HepG2 (cell line): ENCODE measurements around the gene THBS1. TPM values are rescaled to one million over a fixed set of nuclear protein-coding genes. Genes with fewer than 3 reads are reported as not detected.

Experiments used
- ADNP ChIP-seq: sonication (generic); formaldehyde crosslinking; IDR thresholded peaks from 2 replicates; pipeline ENCODE4 v1.4.0; 2020; ENCODE audit warnings: missing genetic modification reagents
- ATF2 ChIP-seq: sonication (generic); formaldehyde crosslinking; IDR thresholded peaks from 2 replicates; pipeline ENCODE4 v1.4.0; 2020; ENCODE audit warnings: missing genetic modification reagents
- BORCS8-MEF2B ChIP-seq: sonication (generic); formaldehyde crosslinking; IDR thresholded peaks from 2 replicates; pipeline ENCODE4 v1.8.0; 2022; ENCODE audit warnings: mild to moderate bottlenecking, missing genetic modification reagents
- E2F1 ChIP-seq: sonication (generic); formaldehyde crosslinking; IDR thresholded peaks from 2 replicates; pipeline ENCODE4 v1.5.0; 2020; ENCODE audit warnings: missing genetic modification reagents
- FOXC1 ChIP-seq: sonication (generic); formaldehyde crosslinking; IDR thresholded peaks from 2 replicates; pipeline ENCODE4 v1.8.0; 2022; ENCODE audit warnings: mild to moderate bottlenecking, missing genetic modification reagents, borderline replicate concordance
- GATA4 ChIP-seq: sonication (generic); IDR thresholded peaks from 2 replicates; pipeline ENCODE4 v1.6.1; 2016; ENCODE audit warnings: antibody characterized with exemption, low read depth, borderline replicate concordance
- IKZF5 ChIP-seq: IDR thresholded peaks from 2 replicates; pipeline ENCODE4 v1.6.1; 2018; ENCODE audit warnings: missing genetic modification reagents, mild to moderate bottlenecking, missing compliant biosample characterization
- NFKB2 ChIP-seq: sonication (generic); formaldehyde crosslinking; IDR thresholded peaks from 2 replicates; pipeline ENCODE4 v1.4.0; 2020; ENCODE audit warnings: missing genetic modification reagents, borderline replicate concordance
- POLR2AphosphoS5 ChIP-seq: IDR thresholded peaks from 2 replicates; pipeline ENCODE4 v1.6.1; 2012; ENCODE audit warnings: low read depth, low read length
- RFXAP ChIP-seq: sonication (generic); formaldehyde crosslinking; IDR thresholded peaks from 2 replicates; pipeline ENCODE4 v1.4.0; 2020; ENCODE audit warnings: missing genetic modification reagents, borderline replicate concordance
- SIX1 ChIP-seq: sonication (generic); formaldehyde crosslinking; IDR thresholded peaks from 2 replicates; pipeline ENCODE4 v1.4.0; 2020; ENCODE audit warnings: missing genetic modification reagents, borderline replicate concordance
- TCF7 ChIP-seq: sonication (generic); IDR thresholded peaks from 2 replicates; pipeline ENCODE4 v1.6.1; 2016; ENCODE audit warnings: antibody characterized with exemption, low read depth
- ZBTB2 ChIP-seq: sonication (generic); formaldehyde crosslinking; IDR thresholded peaks from 2 replicates; pipeline ENCODE4 v1.8.0; 2022; ENCODE audit warnings: low read depth, missing genetic modification reagents
- ZNF326 ChIP-seq: sonication (generic); formaldehyde crosslinking; IDR thresholded peaks from 2 replicates; pipeline ENCODE4 v1.4.0; 2020; ENCODE audit warnings: missing genetic modification reagents, borderline replicate concordance
- ZNF615 ChIP-seq: sonication (generic); formaldehyde crosslinking; IDR thresholded peaks from 2 replicates; pipeline ENCODE4 v1.5.0; 2020; ENCODE audit warnings: mild to moderate bottlenecking, missing genetic modification reagents, borderline replicate concordance
- ZNF616 ChIP-seq: sonication (generic); formaldehyde crosslinking; IDR thresholded peaks from 2 replicates; pipeline ENCODE4 v1.5.0; 2020; ENCODE audit warnings: low read depth, mild to moderate bottlenecking, missing genetic modification reagents
- ZNF710 ChIP-seq: sonication (generic); formaldehyde crosslinking; IDR thresholded peaks from 2 replicates; pipeline ENCODE4 v1.5.0; 2020; ENCODE audit warnings: mild to moderate bottlenecking, missing genetic modification reagents, borderline replicate concordance
- ZNF761 ChIP-seq: sonication (generic); formaldehyde crosslinking; conservative IDR thresholded peaks from 2 replicates; pipeline ENCODE4 v1.4.0; 2020; ENCODE audit warnings: mild to moderate bottlenecking, missing genetic modification reagents
- ZNF772 ChIP-seq: sonication (generic); formaldehyde crosslinking; IDR thresholded peaks from 2 replicates; pipeline ENCODE4 v1.5.0; 2020; ENCODE audit warnings: mild to moderate bottlenecking, missing genetic modification reagents
- ZNF83 ChIP-seq: sonication (generic); formaldehyde crosslinking; IDR thresholded peaks from 2 replicates; pipeline ENCODE4 v1.4.0; 2020; ENCODE audit warnings: missing genetic modification reagents, mild to moderate bottlenecking, borderline replicate concordance
- ZSCAN29 ChIP-seq: sonication (generic); formaldehyde crosslinking; conservative IDR thresholded peaks from 2 replicates; pipeline ENCODE4 v1.4.0; 2020; ENCODE audit warnings: mild to moderate bottlenecking, missing genetic modification reagents
- ZSCAN9 ChIP-seq: IDR thresholded peaks from 2 replicates; pipeline ENCODE4 v1.6.1; 2016; ENCODE audit warnings: borderline replicate concordance
- polyA plus RNA-seq, 8 experiments: library from polyadenylated mRNA; depleted of rRNA in 3 of 8; stranded (reverse) in 7 of 8; unstranded in 1 of 8; fragments of >200 nt; fragmentation: Illumina TruSeq in 4 of 8; extraction: Trizol in 4 of 8; gene quantifications; 2 replicates each; pipeline versions ENCODE4 v1.2.1 to v1.2.3, GENCODE V29; 2011 to 2016; ENCODE audit warnings: low read depth in 4 of 8, missing spikeins in 1 of 8, mixed read lengths in 1 of 8; ENCODE audit not compliant: insufficient read depth in 1 of 8
- total RNA-seq, 5 experiments: library from RNA; depleted of rRNA; stranded (reverse); fragments of >200 nt; fragmentation: Illumina TruSeq; extraction: Trizol; gene quantifications; 2 replicates each; pipeline ENCODE4 v1.2.3, GENCODE V29; 2016; ENCODE audit warnings: low read depth in 1 of 5

THBS1 gene
- total and polyA plus RNA-seq, 2 of the 13 experiments (the other 11 are each of a cell fraction or from before 2014, with no cell fraction given) = 54.7 to 67.1 TPM

GRCh38 chr15:39580485-39581241 lies at the start of gene THBS1 (continued):
- TF ChIP-seq ZBTB2 (CRISPR knock-in tag) (no peak), ZNF616 (CRISPR knock-in tag) (0 out of 2 replicates have a peak, but pooled peaks have one; percentile 54), FOXC1 (CRISPR knock-in tag) (0 out of 2 replicates have a peak, but pooled peaks have one; percentile 12), ATF2 (0 out of 2 replicates have a peak, but pooled peaks have one; percentile 53), E2F1 (peak; percentile 18; the same call in 1 of the 2 replicates), ZNF326 (CRISPR knock-in tag) (no peak), ZNF83 (CRISPR knock-in tag) (no peak), ZNF615 (peak; percentile 52; the same call in 1 of the 2 replicates), ZNF761 (CRISPR knock-in tag) (peak; percentile 67), SIX1 (CRISPR knock-in tag) (no peak), IKZF5 (CRISPR knock-in tag) (peak; percentile 44), ZSCAN29 (peak; percentile 11; the same call in 1 of the 2 replicates), RFXAP (CRISPR knock-in tag) (0 out of 2 replicates have a peak, but pooled peaks have one; percentile 18), ZSCAN9 (CRISPR knock-in tag) (peak; percentile 19; the same call in 1 of the 2 replicates), POLR2AphosphoS5 (peak; percentile 89), BORCS8-MEF2B (CRISPR knock-in tag) (peak; percentile 15; the same call in 1 of the 2 replicates), ZNF772 (CRISPR knock-in tag) (peak; percentile 77; the same call in 1 of the 2 replicates), ADNP (CRISPR knock-in tag) (0 out of 2 replicates have a peak, but pooled peaks have one; percentile 10), NFKB2 (CRISPR knock-in tag) (peak; percentile 29; the same call in 1 of the 2 replicates), GATA4 (peak; percentile 82), TCF7 (no peak), ZNF710 (no peak; the same call in 1 of the 2 replicates)
